ENCODE results near the gene BEST1.
"Not testable (repeated sequence)": the region's sequence is repeated elsewhere in the genome, so short reads cannot be mapped to it uniquely, and the experiment has no call there.

BEST1 gene

GRCh38 chr11:61980783-61981541 is 30.8 kb downstream of the BEST1 start:
- no peak for DNase-seq

GRCh38 chr11:61983419-61983818 is 33.3 kb downstream of the BEST1 start:
- no peak for DNase-seq

- no peak for DNase-seq
Measured at GRCh38 chr11:61985869-61986268, 35.7 kb downstream of the BEST1 start.

- DNase-seq = no peak
Measured at GRCh38 chr11:61994981-61995380, 44.8 kb downstream of the BEST1 start.

GRCh38 chr11:61996933-61997332 is 46.8 kb downstream of the BEST1 start:
- no peak for DNase-seq

GRCh38 chr11:61999141-61999975 is 49.2 kb downstream of the BEST1 start:
- DNase-seq = no peak

- DNase-seq = no peak
Measured at GRCh38 chr11:62000539-62001446, 50.6 kb downstream of the BEST1 start.

- DNase-seq = no peak
Measured at GRCh38 chr11:62001450-62002191, 51.5 kb downstream of the BEST1 start.

- DNase-seq = not testable (repeated sequence)
Measured at GRCh38 chr11:62002283-62002682, 52.1 kb downstream of the BEST1 start.

- DNase-seq = no peak
Measured at GRCh38 chr11:62004473-62004872, 54.3 kb downstream of the BEST1 start.

GRCh38 chr11:62008193-62008592 is 58.0 kb downstream of the BEST1 start:
- no peak for DNase-seq

- DNase-seq = no peak
Measured at GRCh38 chr11:62010935-62011528, 60.9 kb downstream of the BEST1 start.

GRCh38 chr11:62011881-62012280 is 61.7 kb downstream of the BEST1 start:
- no peak for DNase-seq

GRCh38 chr11:62012451-62012831 is 62.3 kb downstream of the BEST1 start:
- DNase-seq = no peak

- DNase-seq = no peak
Measured at GRCh38 chr11:62012832-62013461, 62.8 kb downstream of the BEST1 start.

All from NCI-H524 treated with DMSO at 0.1 percent for 48 hours (cell line).